ENCODE results near the gene FNDC8.
"Not testable (repeated sequence)": the region's sequence is repeated elsewhere in the genome, so short reads cannot be mapped to it uniquely, and the experiment has no call there.

Gene FNDC8

DNA sequence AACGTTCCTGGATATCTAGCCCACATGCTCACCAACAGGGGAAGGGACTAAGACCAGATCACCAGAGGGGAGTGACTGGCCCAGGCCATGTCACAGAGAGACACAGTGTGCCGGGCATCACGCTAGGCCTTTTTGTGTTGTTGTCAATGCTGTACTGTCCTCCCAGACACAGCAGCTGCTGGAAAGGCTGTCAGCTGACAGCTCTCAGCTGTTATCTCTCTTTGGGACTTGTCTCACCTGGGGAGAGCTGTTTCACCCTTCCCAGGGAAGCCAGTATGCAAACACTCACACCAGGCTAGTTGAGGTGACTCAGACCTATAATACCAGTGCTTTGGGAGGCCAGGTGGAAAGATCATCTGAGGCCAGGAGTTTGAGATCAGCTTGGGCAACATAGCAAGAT is 45.6 kb downstream of the FNDC8 start:
- TF ChIP-seq, protein P1, sequence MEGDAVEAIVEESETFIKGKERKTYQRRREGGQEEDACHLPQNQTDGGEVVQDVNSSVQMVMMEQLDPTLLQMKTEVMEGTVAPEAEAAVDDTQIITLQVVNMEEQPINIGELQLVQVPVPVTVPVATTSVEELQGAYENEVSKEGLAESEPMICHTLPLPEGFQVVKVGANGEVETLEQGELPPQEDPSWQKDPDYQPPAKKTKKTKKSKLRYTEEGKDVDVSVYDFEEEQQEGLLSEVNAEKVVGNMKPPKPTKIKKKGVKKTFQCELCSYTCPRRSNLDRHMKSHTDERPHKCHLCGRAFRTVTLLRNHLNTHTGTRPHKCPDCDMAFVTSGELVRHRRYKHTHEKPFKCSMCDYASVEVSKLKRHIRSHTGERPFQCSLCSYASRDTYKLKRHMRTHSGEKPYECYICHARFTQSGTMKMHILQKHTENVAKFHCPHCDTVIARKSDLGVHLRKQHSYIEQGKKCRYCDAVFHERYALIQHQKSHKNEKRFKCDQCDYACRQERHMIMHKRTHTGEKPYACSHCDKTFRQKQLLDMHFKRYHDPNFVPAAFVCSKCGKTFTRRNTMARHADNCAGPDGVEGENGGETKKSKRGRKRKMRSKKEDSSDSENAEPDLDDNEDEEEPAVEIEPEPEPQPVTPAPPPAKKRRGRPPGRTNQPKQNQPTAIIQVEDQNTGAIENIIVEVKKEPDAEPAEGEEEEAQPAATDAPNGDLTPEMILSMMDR (conservative IDR thresholded peaks at IDR 0.05; ENCODE audit: control insufficient read depth, insufficient read depth, low read depth, low read length) = no peak
- DNase-seq (ENCODE audit: low read depth) = no peak

DNA sequence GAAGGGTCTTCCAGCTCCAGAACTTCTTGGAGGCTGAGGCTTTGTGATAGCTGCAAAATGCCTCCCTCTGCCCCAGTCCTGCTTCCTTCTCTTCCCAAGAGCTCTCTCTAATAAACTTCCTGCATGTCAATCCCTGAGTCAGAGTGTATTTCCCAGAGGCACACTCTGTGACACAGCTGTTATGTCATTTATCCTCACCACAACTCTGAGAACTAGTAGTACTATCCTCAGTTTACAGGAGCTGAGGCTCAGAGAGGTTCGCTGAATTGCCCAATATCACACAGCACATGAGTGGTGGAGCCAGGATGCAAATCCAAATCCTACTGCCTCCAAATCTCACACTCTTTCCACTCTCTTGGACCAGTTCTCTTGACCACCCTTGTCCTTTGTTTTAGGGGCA is 46.3 kb downstream of the FNDC8 start:
- peak; percentile 67 for DNase-seq (ENCODE audit: low read depth)
- H3K4me3 ChIP-seq (ENCODE audit: control insufficient read depth, low read depth, low read length) = no peak overlapping the region
- TF ChIP-seq, protein P1 (conservative IDR thresholded peaks at IDR 0.05; ENCODE audit: control insufficient read depth, insufficient read depth, low read depth, low read length) = no peak

More for the DNA sequence above, 45.6 kb downstream of the FNDC8 start:
- no peak overlapping the region for H3K4me3 ChIP-seq (ENCODE audit: control insufficient read depth, low read depth, low read length)

DNA sequence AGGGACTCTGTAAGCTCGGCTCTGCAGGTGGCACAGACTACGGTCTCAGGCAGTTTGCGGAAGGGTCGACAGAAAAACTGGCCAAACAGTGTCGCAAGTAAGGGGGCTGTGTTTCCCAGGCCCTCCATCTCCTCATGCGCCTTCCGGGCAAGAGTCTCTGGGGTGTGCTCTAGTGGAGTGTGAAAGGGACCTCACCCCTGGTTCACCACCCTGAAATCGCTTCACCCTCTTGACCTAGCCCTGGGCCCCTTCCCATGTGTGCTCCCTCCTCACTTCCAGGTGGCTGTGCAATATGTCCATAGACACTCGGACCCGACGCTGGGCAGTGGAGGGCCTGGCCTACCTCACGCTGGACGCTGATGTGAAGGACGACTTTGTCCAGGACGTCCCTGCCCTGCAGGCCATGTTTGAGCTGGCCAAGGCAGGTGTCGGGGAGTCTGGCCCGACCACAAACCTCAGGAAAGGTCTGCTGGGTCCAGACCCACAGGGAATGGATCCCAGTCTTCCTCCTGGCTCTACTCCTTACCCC is 48.5 kb downstream of the FNDC8 start:
- no peak overlapping the region for H3K4me3 ChIP-seq (ENCODE audit: control insufficient read depth, low read depth, low read length)
- DNase-seq (ENCODE audit: low read depth) = no peak
- TF ChIP-seq, protein P1 (conservative IDR thresholded peaks at IDR 0.05; ENCODE audit: control insufficient read depth, insufficient read depth, low read depth, low read length) = no peak

DNA sequence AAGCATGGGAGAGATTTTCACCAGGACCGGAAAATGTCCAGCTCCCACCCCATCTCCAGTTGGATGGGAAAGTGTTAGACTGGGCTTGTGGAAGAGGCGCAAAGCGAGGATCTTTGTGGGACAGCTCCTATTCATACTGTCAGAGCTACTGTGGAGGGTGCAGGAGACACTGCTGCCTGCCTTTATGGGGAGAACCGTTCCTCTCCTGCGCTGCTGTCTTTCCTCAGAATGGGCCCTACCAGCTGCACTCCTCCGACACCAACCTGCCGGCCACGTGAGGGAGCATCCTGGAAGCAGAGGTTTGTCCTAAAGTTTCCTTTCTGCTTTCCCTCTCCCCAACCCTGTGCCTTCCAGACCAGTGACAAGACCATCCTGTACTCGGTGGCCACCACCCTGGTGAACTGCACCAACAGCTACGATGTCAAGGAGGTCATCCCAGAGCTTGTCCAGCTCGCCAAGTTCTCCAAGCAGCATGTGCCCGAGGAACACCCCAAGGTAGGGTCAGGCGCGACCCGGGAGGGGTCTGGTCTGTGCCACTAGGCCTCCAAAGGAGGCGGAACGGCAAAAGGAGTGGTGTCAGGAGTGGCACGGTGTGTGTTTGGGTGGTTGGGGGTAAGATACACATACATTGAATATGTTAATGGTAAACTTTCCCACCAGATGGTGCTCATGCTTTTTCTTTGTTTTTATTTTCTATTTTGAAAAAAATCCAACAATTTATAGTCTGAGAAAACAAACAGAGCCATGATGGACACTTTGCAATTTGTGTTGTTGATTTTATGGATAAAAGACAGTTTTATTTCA is 49.8 kb downstream of the FNDC8 start:
- TF ChIP-seq, protein P1 (conservative IDR thresholded peaks at IDR 0.05; ENCODE audit: control insufficient read depth, insufficient read depth, low read depth, low read length) = peak; percentile 32
- no peak overlapping the region for H3K4me3 ChIP-seq (ENCODE audit: control insufficient read depth, low read depth, low read length)
- DNase-seq (ENCODE audit: low read depth) = peak; percentile 47

DNA sequence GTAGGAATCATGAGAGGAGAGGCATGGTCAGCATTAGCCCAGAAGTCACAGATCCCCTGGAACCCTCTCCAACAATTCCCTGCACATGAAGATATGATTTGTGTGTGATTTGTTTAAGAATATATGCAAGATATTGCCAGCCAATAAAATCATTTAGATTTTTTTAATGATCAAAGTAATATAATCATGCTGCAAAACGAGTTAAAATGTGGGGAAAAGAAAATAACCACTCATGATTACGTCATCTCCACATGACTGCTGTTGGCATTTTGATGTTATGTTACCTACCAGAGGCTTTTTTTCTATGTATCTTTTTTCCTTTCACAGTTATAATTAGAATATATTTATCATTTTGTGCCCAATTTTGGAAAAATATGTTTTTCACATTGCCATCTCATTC is 50.4 kb downstream of the FNDC8 start:
- DNase-seq (ENCODE audit: low read depth) = peak; percentile 61
- TF ChIP-seq, protein P1 (conservative IDR thresholded peaks at IDR 0.05; ENCODE audit: control insufficient read depth, insufficient read depth, low read depth, low read length) = no peak
- no peak overlapping the region for H3K4me3 ChIP-seq (ENCODE audit: control insufficient read depth, low read depth, low read length)

DNA sequence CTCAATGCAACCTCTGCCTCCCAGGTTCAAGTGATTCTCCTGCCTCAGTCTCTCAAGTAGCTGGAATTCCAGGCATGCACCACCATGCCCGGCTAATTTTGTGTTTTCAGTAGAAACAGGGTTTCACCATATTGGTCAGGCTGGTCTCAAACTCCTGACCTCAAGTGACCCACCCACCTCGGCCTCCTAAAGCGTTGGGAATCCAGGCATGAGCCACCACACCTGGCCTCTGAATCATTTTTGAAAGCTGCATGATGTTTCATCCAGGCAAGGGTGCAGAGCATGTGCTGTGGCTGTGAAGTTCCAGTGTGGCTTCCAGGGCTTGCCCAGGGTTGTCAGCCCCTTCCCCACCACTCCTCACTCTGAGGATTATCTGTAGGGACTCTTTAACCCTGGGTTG is 50.9 kb downstream of the FNDC8 start:
- not testable (repeated sequence) for H3K4me3 ChIP-seq (ENCODE audit: control insufficient read depth, low read depth, low read length); DNase-seq (ENCODE audit: low read depth)

DNA sequence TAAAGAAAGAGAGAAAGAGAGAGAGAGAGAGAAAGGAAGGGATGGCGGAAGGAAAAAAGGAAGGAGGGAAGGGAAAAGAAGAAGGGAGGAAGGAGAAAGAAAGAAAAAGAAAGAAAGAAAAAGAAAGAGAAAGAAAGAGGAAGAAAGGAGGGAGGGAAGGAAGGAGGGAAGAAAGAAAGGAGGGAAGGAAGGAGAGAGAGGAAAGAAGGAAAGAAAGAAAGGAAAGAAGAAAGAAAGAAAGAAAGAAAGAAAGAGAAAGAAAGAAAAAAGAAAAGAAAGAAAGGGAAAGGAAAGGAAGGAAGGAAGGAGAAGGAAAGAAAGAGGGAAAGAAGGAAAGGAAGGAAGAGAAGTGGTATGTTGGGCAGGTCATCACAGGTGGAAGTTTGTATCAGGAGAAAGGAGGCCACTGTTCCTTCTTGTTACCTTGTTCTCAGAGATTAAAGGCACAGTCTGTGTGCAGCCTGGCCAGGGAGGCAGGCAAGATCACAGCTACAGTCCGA is 53.5 kb downstream of the FNDC8 start:
- TF ChIP-seq, protein P1 (conservative IDR thresholded peaks at IDR 0.05; ENCODE audit: control insufficient read depth, insufficient read depth, low read depth, low read length) = no peak
- H3K4me3 ChIP-seq (ENCODE audit: control insufficient read depth, low read depth, low read length) = no peak overlapping the region
- DNase-seq (ENCODE audit: low read depth) = no peak
